HUES6 (cell line): Measurements from ENCODE around the gene DAGLA.
"Not testable (repeated sequence)": the region's sequence is repeated elsewhere in the genome, so short reads cannot be mapped to it uniquely, and the experiment has no call there.

Experiments used
- H3K27ac ChIP-seq: 2 replicates; pipeline ENCODE4 v1.7.0; 2013; ENCODE audit warnings: low read depth, mild to moderate bottlenecking, low read length, inconsistent platforms
- H3K27me3 ChIP-seq: 2 replicates; pipeline ENCODE4 v1.6.1; 2013; ENCODE audit warnings: low read length; ENCODE audit not compliant: control insufficient read depth, insufficient read depth
- H3K36me3 ChIP-seq: 2 replicates; pipeline ENCODE4 v1.6.1; 2013; ENCODE audit warnings: low read length; ENCODE audit not compliant: control insufficient read depth, insufficient read depth
- H3K4me1 ChIP-seq: 2 replicates; pipeline ENCODE4 v1.6.1; 2013; ENCODE audit warnings: low read length; ENCODE audit not compliant: control insufficient read depth, insufficient read depth
- H3K4me3 ChIP-seq: 2 replicates; pipeline ENCODE4 v1.5.1; 2013; ENCODE audit warnings: low read depth, low read length
- H3K9ac ChIP-seq: one replicate; pipeline ENCODE4 v1.6.1; 2013; ENCODE audit warnings: mild to moderate bottlenecking, low read length
- H3K9me3 ChIP-seq: 2 replicates; pipeline ENCODE4 v1.6.1; 2013; ENCODE audit warnings: low read depth, low read length; ENCODE audit not compliant: control insufficient read depth, insufficient read depth

The DAGLA gene

DNA sequence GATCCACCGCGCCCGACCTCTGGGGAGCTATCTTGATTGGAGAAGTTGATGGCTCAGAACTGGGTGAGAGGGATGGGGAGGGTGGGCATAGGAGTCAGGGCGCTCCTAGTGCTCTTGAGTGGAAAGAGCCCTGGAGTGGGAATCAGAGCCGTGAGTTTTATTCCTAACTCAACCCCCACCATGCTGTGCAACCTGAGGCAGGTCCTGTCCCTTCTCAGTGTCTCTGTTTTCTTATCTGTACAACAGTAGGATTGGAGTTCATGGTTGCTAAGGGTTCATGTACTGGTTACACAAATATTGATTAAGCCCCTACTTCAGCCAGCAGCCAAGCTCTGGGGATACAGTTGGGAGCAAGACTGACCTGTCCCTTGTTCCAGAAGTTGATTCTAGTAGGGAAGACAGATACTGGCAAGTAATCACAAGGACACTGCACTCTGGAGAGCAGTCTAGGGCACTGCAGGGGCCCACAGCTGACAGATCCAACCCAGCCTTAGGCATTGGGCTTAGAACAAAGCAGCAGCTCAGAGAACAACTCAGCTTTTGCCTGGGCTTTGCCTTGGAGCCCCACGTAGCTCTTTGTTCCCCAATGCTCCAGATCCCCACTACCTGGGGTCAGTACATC, 12.4 kb upstream of the DAGLA start:
- Histone ChIP-seq H3K9me3 (no peaks in the 10 kb centered on the region), H3K27ac (no peak overlapping the region), H3K4me3 (no peak overlapping the region), H3K4me1 (peaks cover 13% of the 10 kb centered on the region), H3K36me3 (no peaks in the 10 kb centered on the region), H3K9ac (no peak overlapping the region), H3K27me3 (no peaks in the 10 kb centered on the region)

DNA sequence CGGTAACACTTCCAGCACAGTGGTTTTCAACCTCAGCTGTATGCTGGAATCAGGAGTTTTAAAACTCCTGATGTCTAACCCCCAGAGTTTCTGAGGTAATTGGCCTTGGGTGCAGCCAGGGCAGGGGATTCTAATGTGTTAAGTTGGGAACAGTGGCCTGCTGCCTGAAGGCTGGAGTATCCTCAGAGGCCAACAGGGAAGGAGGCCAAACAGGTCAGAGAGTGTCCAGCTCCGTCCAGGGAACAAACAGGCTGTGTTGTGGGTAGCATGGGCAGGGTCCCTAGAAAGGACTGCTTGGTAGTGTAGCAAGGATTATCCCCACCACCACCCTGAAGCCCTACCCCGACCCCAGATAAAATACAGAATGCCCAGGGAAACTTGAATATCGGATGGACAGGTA, 10.8 kb upstream of the DAGLA start:
- no peaks in the 10 kb centered on the region for H3K9me3 ChIP-seq
- no peaks in the 10 kb centered on the region for H3K27me3 ChIP-seq
- H3K27ac ChIP-seq = no peak overlapping the region
- no peak overlapping the region for H3K4me3 ChIP-seq
- no peak overlapping the region for H3K9ac ChIP-seq
- H3K36me3 ChIP-seq = no peaks in the 10 kb centered on the region
- H3K4me1 ChIP-seq = peaks cover 13% of the 10 kb centered on the region

GRCh38 chr11:61670626-61671025, 9.6 kb upstream of the DAGLA start:
- no peaks in the 10 kb centered on the region for H3K27me3 ChIP-seq
- no peak overlapping the region for H3K27ac ChIP-seq
- peaks cover 22% of the 10 kb centered on the region for H3K4me1 ChIP-seq
- H3K9me3 ChIP-seq = no peaks in the 10 kb centered on the region
- H3K36me3 ChIP-seq = no peaks in the 10 kb centered on the region
- no peak overlapping the region for H3K9ac ChIP-seq
- H3K4me3 ChIP-seq = no peak overlapping the region

- no peaks in the 10 kb centered on the region for H3K27me3 ChIP-seq
- no peak overlapping the region for H3K9ac ChIP-seq
- H3K4me3 ChIP-seq = no peak overlapping the region
- H3K4me1 ChIP-seq = peaks cover 21% of the 10 kb centered on the region
- H3K36me3 ChIP-seq = no peaks in the 10 kb centered on the region
- no peaks in the 10 kb centered on the region for H3K9me3 ChIP-seq
- H3K27ac ChIP-seq = no peak overlapping the region
Measured at GRCh38 chr11:61671527-61671926, 8.7 kb upstream of the DAGLA start.

DNA sequence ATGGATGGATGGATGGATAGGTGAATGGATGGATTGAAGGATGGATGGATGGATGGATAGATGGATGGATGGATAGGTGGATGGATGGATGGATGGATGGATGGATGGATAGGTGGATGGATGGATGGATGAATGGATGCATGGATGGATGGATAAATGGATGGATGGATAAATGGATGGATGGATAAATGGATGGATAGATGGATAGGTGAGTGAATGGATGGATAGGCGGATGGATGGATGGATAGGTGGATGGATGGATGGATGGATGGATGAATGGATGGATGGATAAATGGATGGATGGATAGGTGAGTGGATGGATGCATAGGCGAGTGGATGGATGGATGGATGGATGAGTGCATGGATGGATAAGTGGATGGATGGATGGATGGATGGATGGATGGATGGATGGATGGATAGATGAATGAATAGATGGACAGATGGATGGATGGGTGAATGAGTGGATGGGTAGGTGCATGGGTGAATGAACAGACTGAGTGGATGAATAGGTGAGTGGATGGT, 6.2 kb upstream of the DAGLA start:
- H3K36me3 ChIP-seq, H3K4me3 ChIP-seq, H3K9me3 ChIP-seq, H3K27ac ChIP-seq, H3K27me3 ChIP-seq, H3K9ac ChIP-seq: not testable (repeated sequence)
- H3K4me1 ChIP-seq = peaks cover 14% of the 10 kb centered on the region

DNA sequence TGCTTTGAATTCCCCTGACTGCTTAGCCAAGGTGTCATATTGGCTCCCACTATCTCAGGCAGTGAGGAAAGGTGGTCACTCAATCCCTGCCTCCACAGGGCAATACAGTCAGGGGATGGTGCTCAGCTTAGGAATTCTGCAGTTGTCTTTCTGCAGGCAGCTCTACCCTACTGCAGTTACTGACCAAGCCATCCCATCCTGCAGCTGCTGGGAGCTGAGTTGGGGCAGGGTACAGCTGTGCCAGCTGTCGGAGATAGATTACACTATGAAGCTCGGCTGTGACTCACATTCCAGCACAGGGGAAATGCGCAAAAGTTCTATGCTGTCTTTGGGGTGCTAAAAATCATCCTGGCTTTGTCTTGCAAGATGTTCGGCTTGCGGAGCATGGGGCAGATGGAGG, 4.4 kb upstream of the DAGLA start:
- Histone ChIP-seq H3K27ac (no peak overlapping the region), H3K4me1 (peaks cover 21% of the 10 kb centered on the region), H3K27me3 (peaks cover 10% of the 10 kb centered on the region), H3K4me3 (no peak overlapping the region), H3K36me3 (no peaks in the 10 kb centered on the region), H3K9ac (no peak overlapping the region), H3K9me3 (no peaks in the 10 kb centered on the region)

GRCh38 chr11:61679296-61679695, 895 bp upstream of the DAGLA start:
- no peak overlapping the region for H3K27ac ChIP-seq
- no peak overlapping the region for H3K9ac ChIP-seq
- H3K9me3 ChIP-seq = no peaks in the 10 kb centered on the region
- peaks cover 40% of the 10 kb centered on the region for H3K4me1 ChIP-seq
- H3K4me3 ChIP-seq = no peak overlapping the region
- H3K36me3 ChIP-seq = no peaks in the 10 kb centered on the region
- H3K27me3 ChIP-seq = peaks cover 24% of the 10 kb centered on the region

DNA sequence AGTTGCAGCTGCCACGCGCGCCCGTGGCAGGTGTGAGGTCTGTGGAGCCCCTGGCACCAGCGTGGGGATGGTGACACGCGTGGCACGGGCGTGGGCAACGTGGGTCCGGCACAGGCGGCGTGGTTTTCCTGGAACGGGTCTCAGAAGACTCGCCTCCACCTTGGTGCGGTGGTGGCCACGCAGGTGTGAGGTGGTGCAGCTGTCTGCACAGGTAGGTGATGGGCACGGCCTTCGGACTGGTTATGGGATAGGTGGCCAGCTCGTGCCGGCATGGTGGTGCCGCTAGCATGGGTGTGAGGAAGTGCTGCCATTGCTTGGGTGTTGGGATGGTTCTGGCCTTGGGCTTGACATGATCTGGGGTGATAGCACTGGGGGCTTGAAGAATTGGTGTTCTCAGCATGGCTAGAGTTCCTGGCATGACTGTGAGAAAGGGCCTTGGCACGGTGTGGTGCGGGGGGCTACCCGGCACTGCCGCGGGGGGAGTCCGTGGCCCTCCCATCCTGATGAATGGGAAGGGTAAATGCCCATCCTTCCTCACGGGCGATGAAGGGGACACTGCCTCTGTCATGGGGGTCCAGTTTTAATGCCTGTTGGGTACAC, 531 bp downstream of the DAGLA start:
- peaks cover 40% of the 10 kb centered on the region for H3K4me1 ChIP-seq
- H3K27me3 ChIP-seq = peaks cover 24% of the 10 kb centered on the region

GRCh38 chr11:61682093-61682732, 2.0 kb downstream of the DAGLA start:
- Histone ChIP-seq H3K4me3 (no peak overlapping the region), H3K27me3 (peaks cover 24% of the 10 kb centered on the region), H3K27ac (no peak overlapping the region), H3K36me3 (no peaks in the 10 kb centered on the region), H3K9ac (no peak overlapping the region), H3K4me1 (peaks cover 44% of the 10 kb centered on the region), H3K9me3 (no peaks in the 10 kb centered on the region)

More for the DNA sequence above, 531 bp downstream of the DAGLA start:
- Histone ChIP-seq H3K36me3 (no peaks in the 10 kb centered on the region), H3K9me3 (no peaks in the 10 kb centered on the region), H3K4me3 (peak overlapping the region; percentile 53), H3K9ac (no peak overlapping the region), H3K27ac (no peak overlapping the region)

GRCh38 chr11:61682906-61683675, 2.9 kb downstream of the DAGLA start:
- Histone ChIP-seq H3K27ac (no peak overlapping the region), H3K27me3 (peaks cover 24% of the 10 kb centered on the region), H3K4me3 (no peak overlapping the region), H3K4me1 (peaks cover 44% of the 10 kb centered on the region), H3K9ac (no peak overlapping the region), H3K36me3 (no peaks in the 10 kb centered on the region), H3K9me3 (no peaks in the 10 kb centered on the region)
